Stimulated activated CD8-positive, alpha-beta memory T cell treated with anti-CD3 and anti-CD28 coated beads, Interleukin-12 subunit alpha, Interleukin-12 subunit beta, amount 100 ng/mL, for 24 hours (primary cell): ENCODE data around the gene TTC32.
"Not testable (repeated sequence)": the region's sequence is repeated elsewhere in the genome, so short reads cannot be mapped to it uniquely, and the experiment has no call there.

Experiments
- DNase-seq: peaks from one replicate; pipeline ENCODE4 v3.0.0-alpha.2; 2020; ENCODE audit errors: extremely low read depth

The TTC32 gene

GRCh38 chr2:19899985-19900930 is 1.5 kb downstream of the TTC32 start:
- no peak for DNase-seq

- DNase-seq, result no peak
These were observed 3.0 kb downstream of the TTC32 start for GRCh38 chr2:19898592-19899329.

GRCh38 chr2:19897623-19898245 is 4.0 kb downstream of the TTC32 start:
- no peak for DNase-seq

GRCh38 chr2:19895535-19895934 is 6.2 kb downstream of the TTC32 start:
- DNase-seq, result no peak

- no peak for DNase-seq
These were observed 7.5 kb downstream of the TTC32 start for GRCh38 chr2:19894134-19894792.

GRCh38 chr2:19893520-19894133 is 8.2 kb downstream of the TTC32 start:
- DNase-seq, result no peak

GRCh38 chr2:19891971-19892370 is 9.8 kb downstream of the TTC32 start:
- not testable (repeated sequence) for DNase-seq

- DNase-seq, result no peak
These were observed 11.7 kb downstream of the TTC32 start for GRCh38 chr2:19890104-19890503.

- no peak for DNase-seq
These were observed 13.0 kb downstream of the TTC32 start for GRCh38 chr2:19888831-19889230.

GRCh38 chr2:19887510-19887909 is 14.3 kb downstream of the TTC32 start:
- no peak for DNase-seq

- no peak for DNase-seq
These were observed 15.5 kb downstream of the TTC32 start for GRCh38 chr2:19886261-19886660.

- no peak for DNase-seq
These were observed 16.0 kb downstream of the TTC32 start for GRCh38 chr2:19885791-19886190.

GRCh38 chr2:19883971-19884720 is 17.6 kb downstream of the TTC32 start:
- DNase-seq, result no peak

- DNase-seq, result no peak
These were observed 18.3 kb downstream of the TTC32 start for GRCh38 chr2:19883486-19883885.

GRCh38 chr2:19882286-19882685 is 19.5 kb downstream of the TTC32 start:
- no peak for DNase-seq

GRCh38 chr2:19881908-19882265 is 19.9 kb downstream of the TTC32 start:
- no peak for DNase-seq

GRCh38 chr2:19881221-19881907 is 20.4 kb downstream of the TTC32 start:
- DNase-seq, result no peak

- DNase-seq, result not testable (repeated sequence)
These were observed 21.6 kb downstream of the TTC32 start for GRCh38 chr2:19880191-19880590.

GRCh38 chr2:19879120-19879519 is 22.7 kb downstream of the TTC32 start:
- DNase-seq, result no peak
